HG03354 (cell line): ENCODE measurements around the gene VAV3.
A peak's percentile ranks its signal among the peaks of the same experiment; 100 is the strongest.

ENCODE experiments used
- ATAC-seq: cut with Tn5 transposase; IDR thresholded peaks from one replicate; pipeline ENCODE4 v1.9.1; 2021; ENCODE audit warnings: mild to moderate bottlenecking; ENCODE audit not compliant: unreplicated experiment, poor library complexity, severe bottlenecking

VAV3 gene

DNA sequence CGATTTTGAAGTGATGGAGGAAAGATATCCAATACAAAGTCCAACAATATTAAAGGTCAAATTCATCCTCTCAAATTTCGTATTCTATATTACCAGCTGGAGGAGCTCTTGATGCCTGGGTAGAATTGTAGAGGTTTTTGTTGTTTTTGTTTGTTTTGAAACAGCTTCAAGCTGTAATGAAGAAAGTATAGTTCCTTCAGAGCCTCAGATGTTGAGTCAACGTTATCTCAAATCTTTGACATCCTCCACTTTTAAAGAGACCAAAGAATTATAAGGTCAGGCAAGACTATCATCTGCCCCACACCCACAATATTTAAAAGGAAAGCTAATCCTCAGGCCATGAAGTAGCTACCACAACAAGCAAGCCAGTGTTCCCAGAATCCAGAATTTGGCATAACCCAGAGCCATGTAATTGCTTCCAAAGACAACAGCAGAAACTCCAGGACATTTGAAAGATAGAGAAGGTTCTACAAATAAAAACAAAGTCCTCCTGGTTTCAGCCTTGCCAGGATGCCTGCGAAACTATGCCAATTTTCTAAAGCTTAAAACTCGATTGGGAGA, 24.9 kb downstream of the VAV3 start:
- no peak for ATAC-seq

GRCh38 chr1:107939256-107939655, 25.7 kb downstream of the VAV3 start:
- ATAC-seq = no peak

GRCh38 chr1:107936498-107937481, 28.2 kb downstream of the VAV3 start:
- ATAC-seq = peak; percentile 53

- peak; percentile 80 for ATAC-seq
Observed at GRCh38 chr1:107935396-107936064, 29.4 kb downstream of the VAV3 start.

DNA sequence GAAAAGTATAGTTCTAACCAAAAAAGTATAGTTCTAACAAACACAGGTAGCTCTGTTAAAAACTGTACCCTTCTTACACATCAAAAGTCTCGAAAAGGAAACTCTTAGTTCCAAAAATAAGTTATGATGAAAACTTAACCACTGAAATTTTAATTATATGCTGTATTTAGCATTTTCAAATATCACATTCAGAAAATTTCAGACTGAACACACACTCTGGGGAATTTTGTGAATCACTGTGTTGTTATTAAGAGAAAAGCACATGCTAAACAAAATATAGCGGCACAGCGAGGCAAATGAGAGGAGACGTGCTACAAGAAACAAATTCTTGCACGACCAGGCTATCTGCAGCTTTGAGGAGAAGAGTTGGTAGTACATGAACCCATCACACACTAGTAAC, 30.4 kb downstream of the VAV3 start:
- no peak for ATAC-seq

GRCh38 chr1:107933736-107934135, 31.2 kb downstream of the VAV3 start:
- ATAC-seq = no peak

GRCh38 chr1:107930292-107930691, 34.7 kb downstream of the VAV3 start:
- no peak for ATAC-seq

- ATAC-seq = no peak
Observed at GRCh38 chr1:107927820-107928219, 37.2 kb downstream of the VAV3 start.

GRCh38 chr1:107926436-107927080, 38.4 kb downstream of the VAV3 start:
- ATAC-seq = no peak

- ATAC-seq = no peak
Observed at GRCh38 chr1:107925565-107925964, 39.4 kb downstream of the VAV3 start.

DNA sequence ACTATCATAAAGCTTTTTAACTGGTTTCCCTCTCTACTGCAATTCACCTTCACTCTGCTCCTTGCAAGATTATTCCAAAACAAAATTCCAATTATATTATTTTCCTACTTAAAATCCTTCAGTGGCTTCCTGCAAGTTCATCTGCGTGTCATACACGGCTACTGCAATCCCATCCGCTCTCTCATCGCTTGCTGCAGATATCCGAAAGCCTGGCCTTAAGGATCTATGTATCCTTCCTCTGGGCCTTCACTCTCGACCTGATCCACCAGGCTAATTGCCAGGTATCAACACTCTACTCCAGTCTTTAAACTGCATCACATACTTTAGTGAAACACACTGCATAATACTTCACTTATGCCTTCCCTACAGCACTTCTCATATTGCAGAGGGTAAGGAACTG, 44.0 kb downstream of the VAV3 start:
- ATAC-seq = no peak

DNA sequence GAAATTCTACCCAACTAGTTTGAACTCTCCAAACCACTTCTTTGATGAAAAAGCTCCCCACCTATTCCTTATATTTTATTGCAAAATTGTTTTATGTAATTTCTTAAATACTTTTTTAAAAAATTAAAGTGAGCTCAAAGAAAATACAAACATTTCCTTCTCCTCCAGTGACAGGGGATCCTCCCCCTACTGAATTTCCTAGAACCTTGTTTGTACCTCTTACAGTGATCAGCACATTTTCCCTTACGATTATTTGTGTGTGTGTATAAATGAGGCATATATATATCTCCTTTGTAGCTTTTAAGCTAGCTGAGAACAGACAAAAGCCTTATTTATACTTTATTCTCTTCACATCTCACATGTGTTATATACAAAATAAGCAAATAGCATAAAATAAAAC, 44.4 kb downstream of the VAV3 start:
- no peak for ATAC-seq

- no peak for ATAC-seq
Observed at GRCh38 chr1:107919953-107920352, 45.0 kb downstream of the VAV3 start.

DNA sequence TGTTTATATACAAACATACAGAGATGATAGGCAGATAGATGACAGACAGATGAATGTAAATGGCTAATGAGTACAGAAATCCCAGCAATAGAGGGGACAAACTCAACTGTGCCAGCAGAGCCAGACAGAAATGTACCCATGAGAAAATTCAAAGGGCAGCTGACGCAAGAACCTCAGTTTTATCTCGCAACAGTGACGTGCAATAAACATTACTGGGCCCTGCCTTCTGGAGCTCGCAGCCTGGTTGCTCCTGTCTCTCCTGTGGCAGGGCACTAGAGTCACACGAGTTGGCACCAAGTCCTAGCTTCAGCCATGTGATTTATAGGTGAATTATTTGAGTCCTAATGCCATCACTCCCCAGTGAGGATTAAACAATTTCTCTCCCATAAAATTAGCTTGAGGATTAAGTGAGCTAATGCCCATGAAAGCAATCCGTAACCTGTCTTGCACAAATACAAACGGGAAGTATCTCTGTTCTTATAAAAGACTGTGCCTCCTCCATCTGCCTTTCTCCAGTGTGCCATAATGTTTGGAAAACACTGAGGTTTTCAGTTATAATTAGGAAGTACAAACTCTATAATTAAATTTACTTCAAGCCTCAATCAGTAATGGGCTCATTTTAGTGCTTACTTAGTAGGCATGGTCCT, 50.7 kb downstream of the VAV3 start:
- ATAC-seq = no peak

DNA sequence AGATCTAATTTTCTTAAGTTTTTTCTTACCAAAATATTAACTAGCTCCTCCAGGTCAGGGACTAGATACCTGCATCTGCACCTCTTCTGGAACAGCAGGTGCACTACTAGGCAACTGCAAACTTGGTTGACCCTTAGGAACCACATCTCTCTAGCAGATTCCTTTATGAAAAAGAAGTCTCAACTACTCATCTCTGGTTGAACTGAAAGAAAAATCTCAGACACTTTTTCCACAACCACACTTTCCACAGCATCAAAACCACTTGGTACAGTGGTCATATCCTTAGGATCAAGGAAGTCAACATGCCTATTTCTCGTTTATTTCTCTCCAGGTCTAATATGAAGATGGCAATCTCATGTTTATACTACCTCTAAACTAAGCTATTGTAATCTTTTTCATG, 52.3 kb downstream of the VAV3 start:
- no peak for ATAC-seq

DNA sequence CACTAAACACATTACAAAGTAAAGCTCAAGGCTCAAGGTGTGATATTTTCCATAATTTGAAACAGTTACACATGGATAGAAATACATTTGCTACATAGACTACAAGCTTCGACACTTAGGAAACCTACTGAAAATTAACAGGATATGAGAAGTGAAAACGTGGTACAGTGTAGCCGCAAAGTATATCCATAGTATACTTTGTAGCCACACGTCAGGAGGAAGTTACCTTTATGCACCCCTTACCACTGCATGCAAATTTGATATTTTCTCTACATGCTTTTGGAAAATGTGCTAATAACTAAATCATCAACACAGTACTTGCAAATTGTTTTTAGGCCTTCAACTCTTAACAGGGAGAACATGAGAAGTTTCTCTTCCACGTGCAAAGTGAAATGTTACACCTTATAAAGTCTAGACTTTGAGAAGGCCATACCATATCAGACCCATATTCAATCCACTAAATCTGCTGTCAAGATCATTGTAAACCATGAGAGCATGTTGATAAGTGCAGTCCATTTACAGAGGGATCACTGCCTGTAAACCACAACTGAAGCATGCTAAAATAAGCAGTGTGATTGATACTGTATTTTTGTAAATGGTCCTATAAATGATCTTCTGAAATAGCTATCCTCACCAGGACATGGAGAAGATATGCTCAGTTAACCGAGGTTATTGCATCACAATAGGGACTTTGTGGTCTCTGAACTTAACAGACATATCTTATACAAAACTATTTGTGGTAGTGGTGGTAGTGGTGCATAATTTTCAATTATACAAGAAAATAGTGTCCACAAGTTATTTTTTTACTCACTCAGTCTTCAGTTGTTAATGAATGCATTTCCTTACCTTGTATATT, 64.7 kb downstream of the VAV3 start:
- no peak for ATAC-seq

DNA sequence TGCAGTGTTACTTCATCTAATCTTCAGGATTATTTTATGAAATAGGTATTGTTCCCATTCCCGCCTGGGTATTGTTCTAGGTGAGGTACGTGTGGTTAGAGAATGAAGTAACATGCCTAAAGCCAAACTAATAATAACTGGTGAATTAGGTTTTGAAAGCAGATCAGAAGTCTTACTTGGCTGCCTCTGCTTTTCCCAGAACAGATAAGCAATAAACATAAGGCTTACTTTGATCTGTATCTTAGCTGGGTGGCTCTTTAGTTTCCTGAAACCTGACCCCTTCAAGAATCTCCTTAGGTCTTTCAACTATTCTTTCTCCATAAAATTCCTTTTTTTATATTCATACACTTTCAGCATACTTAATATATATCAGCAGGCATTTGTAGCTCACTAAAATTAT, 65.3 kb downstream of the VAV3 start:
- no peak for ATAC-seq

DNA sequence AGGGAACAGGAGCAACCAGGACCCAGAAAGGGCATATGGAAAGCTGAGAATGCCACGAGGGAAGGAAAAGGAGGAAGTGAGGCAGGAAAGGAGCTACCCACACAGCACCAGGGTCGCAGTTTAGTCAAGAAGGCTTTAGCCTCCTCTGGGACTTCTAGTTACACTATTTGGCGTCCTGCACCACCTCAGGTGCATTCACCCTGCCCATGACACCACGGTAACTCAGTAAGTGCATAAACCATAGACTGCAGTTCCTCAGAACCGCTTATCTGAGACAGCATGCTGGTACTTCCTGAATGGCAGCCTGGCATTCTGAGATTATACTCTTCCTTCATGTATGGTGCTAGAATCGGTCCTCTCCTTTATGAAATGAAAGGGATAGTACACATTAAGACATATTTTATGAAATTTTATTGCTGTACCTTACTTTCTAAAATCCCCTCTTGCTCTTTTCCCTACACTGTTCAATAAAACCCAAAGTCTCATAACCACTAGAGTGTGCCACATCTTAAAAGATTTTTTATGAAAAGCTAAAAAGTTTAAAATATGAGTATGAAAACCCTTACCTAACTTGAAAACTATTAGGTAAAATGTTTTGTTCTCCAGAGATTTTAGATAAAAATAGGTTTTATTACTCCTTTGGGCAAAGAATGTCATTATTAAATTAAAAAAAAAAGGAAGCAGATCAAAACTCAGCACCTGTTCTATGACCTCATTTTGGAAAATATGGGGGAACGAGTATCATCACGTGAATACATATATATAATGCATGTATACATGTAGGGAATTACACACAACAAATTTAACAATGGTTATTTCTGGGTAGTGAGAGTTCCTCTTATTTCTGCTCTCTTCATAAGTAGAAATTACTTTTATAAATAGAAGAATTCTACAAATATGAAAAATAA, 67.3 kb downstream of the VAV3 start:
- no peak for ATAC-seq
